GM21825 (cell line): ENCODE data around the gene RPL6.
"Not testable (repeated sequence)": the region's sequence is repeated elsewhere in the genome, so short reads cannot be mapped to it uniquely, and the experiment has no call there.

Experiments
- ATAC-seq: cut with Tn5 transposase; IDR thresholded peaks from one replicate; pipeline ENCODE4 v1.9.1; 2021; ENCODE audit warnings: mild to moderate bottlenecking, moderate library complexity; ENCODE audit not compliant: unreplicated experiment

Gene RPL6

DNA sequence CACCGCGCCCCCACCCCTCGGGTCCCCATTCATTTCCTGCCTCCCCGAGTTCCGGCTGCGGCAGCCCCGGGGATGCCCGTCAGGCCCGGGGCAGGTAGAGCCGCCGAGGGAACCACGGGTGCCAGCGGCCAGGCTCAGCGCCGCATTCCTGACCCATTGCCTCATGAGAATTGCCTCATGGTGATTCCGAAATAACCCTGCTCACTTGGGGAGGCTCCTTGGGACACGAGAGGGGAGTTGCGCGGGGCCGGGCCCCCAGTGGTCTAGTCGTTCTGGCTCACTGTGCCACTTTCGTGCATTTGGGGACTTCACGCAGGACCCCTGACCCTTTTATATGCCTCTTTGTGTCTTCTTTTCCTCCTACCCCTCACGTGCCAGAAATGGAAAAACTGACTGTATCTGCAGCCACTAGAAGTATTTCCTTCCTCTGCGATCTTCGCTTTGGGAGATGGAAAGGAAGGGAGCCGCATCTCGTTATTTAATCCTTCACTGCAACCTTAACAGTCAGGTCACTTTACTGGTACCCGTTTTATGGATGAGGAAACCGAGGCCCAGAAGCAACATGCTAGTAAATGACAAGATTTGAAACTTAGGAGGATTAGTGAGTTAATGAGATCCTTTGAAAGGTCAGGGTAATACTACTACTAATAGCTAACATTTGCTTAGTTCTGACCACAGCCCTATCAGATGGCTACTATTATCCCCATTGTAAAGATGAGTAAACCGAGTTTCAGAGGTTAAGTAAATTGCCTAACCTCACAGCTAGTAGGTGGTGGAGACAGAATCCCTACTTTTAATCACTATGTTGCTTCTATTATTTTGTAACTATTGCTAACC lies 10.1 kb upstream of the RPL6 start:
- ATAC-seq, result peak; percentile 8

- ATAC-seq, result peak; percentile 72
These were observed 9.3 kb upstream of the RPL6 start, which contains the start of gene PTPN11 for GRCh38 chr12:112418608-112419296. TSS of gene PTPN11 (plus strand) at chr12:112418947. CDS start at chr12:112419112, 165 bp downstream.

- ATAC-seq, result no peak
These were observed 8.8 kb upstream of the RPL6 start for GRCh38 chr12:112418273-112418607.

- not testable (repeated sequence) for ATAC-seq
These were observed 6.1 kb upstream of the RPL6 start for GRCh38 chr12:112415457-112415856.

- no peak for ATAC-seq
These were observed 4.6 kb upstream of the RPL6 start for GRCh38 chr12:112413855-112414625.

DNA sequence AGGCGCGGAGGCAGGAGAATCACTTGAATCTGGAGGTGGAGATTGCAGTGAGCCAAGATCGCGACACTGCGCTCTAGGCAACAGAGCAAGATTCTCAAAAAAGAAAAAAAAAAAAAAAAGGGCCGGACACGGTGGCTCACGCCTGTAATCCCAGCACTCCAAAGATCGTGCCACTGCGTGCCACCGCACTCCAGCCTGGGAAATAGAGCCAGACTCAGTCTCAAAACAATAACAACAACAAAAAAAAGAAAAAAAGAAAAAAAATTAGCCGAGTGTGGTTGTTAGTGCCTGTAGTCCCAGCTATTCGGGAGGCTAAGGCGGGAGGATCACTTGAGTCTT lies 470 bp upstream of the RPL6 start:
- ATAC-seq, result no peak

DNA sequence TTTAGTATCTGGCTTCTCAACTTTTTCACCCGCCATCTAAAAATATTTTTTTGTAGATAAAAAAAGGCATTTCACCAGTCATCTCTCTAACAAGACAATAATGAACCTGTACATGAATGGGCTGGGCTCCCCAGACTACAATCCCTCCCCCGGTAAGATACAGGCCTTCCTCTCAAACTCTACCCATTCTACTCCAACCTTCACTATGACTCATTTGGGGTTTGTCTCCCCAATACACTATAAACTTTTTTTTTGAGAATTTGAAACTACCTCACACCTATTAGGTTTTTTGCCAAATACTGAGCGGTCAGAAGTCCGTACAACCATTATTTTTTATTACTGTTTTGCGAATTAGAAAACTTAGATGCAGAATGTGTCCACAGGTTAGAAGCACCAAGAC lies 784 bp downstream of the RPL6 start:
- no peak for ATAC-seq

GRCh38 chr12:112407683-112408082 lies 1.7 kb downstream of the RPL6 start:
- not testable (repeated sequence) for ATAC-seq

GRCh38 chr12:112406519-112407488 lies 2.6 kb downstream of the RPL6 start:
- ATAC-seq, result no peak

GRCh38 chr12:112401903-112402498 lies 7.4 kb downstream of the RPL6 start:
- ATAC-seq, result no peak

GRCh38 chr12:112401054-112401453 lies 8.4 kb downstream of the RPL6 start:
- no peak for ATAC-seq

DNA sequence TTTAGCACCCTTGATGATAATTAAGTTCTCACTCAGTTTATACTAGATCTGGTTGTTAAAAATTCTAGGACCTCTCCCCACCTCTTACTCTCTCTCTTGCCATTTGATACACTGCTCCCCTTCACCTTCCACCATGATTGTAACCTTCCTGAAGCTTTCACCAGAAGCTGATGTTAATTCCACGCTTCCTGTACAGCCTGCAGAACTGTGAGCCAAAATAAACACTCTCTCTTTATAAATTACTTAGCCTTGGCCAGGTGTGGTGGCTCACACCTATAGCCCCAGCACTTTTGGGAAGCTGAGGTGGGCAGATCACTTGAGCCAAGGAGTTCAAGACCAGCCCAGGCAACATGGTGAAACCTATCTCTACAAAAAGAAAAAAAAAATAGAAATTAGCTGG lies 16.1 kb downstream of the RPL6 start:
- no peak for ATAC-seq

GRCh38 chr12:112389922-112390654 lies 19.3 kb downstream of the RPL6 start:
- ATAC-seq, result not testable (repeated sequence)

DNA sequence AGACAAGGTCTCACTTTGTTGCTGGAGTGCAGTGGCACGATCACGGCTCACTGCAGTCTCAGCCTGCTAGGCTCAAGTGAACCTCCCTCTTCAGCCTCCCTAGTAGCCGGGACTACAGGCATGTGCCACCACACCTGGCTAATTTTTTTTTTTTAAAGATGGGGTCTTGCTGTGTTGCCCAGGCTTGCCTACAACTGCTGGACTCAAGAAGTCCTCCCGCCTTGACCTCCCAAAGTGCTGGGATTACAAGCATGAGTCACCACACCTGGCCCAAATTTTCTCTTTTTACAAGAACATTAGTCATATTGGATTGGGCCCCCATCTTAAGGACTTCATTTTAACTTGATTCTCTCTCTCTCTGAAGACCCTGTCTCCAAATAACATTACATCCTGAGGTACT lies 20.2 kb downstream of the RPL6 start:
- ATAC-seq, result no peak

DNA sequence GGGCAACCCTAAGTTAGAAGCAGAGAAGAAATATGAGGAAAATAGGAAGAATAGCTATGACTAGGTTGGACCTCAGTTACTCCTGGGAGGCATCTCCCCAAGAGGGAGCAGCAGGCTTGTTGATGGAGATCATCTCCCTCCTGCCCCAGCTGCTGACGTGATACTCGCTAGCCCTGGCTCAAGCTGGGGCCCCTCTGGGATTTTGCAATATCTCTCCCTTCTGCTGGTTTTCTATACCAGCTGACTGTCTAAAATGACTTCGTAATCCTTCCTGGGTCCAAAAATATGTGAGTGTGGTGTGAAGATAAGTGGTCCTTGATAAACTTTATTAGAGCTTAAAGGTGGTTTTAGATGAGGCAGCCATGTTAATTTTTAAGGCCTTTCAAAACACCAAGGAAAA lies 22.7 kb downstream of the RPL6 start:
- ATAC-seq, result no peak

GRCh38 chr12:112382866-112383265 lies 26.5 kb downstream of the RPL6 start:
- no peak for ATAC-seq

DNA sequence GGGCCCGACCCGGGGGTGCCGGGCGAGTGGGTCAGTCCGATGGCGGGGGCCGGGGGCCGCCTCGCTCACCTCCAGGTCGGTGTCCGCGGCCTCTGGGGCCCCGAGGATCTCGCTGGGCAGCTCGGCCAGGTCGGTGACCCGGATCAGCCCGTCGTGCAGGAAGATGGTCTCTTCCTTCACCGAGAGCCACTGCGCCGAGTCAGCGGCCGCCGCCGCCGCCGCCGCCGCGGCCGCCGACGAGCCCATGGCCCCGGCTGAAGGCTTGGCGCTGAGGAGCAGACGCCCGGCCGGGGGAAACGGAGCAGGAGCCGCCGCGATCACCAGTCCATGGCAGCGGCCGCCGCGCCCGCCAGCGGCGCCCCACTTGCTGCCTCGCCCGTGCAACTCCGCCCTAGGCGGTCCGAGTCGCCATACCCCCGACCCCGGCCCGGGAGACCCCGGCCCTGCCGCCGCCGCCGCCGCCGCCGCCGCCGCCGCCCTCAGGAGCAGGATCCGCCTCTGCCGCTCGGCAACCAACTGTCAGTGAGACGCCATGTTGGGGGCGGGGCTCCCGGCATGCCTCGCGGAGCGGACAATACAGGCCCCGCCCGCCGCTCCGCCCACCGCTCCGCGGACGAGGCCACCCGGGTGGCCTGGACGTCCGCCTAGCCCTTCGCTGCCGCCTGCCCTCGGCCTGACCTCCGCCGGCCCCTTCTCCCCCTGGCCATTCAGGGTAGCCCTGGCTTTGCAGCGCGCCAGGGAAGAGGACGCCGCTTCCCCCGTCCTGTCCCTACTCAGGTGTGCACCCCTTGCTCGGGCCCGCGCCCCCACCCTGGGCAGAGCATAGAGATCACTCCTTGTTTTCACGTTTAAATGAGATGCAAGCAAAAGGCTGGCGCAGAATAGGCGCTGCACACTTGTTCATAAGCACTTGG lies 27.3 kb downstream of the RPL6 start, which contains the start of gene HECTD4:
Gene HECTD4 (minus strand): TSS at position 549 of the 914 bp plus-strand sequence. CDS start 303 bp downstream, at position 246.
- peak; percentile 93 for ATAC-seq

DNA sequence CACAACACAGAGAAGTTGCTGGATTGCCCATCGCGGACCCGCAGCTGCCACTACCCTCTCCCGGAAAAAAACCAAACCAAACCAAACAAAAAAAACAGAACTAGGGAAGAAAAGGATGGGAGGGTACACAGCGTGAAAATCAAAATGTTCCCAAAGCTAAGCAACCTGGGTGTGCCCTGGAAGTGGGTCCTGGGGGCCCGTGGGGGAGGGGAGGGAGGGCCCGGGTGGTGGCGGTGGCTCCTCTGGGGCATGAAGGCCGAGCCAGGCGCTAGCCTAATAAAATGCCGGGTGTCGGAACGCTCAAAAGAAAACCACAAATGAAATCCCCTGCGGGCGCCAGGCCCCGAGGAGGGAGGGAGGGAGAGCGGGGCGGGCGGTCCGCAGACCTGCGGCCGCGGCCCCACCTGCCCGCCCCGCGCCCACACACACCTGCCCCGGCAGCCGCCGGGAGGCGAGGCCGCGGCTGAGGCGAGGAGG lies 28.0 kb downstream of the RPL6 start:
- ATAC-seq, result peak; percentile 39
